Heart right ventricle (tissue), 16 donors: ENCODE data around the gene FGF7. TPM values are rescaled to one million over a fixed set of nuclear protein-coding genes. Genes with fewer than 3 reads are reported as not detected.

Experiments used
- ATAC-seq, 8 donors: fragments of 200-7000 bp; cut with Tn5 transposase; one replicate each; pipeline ENCODE4 v1.9.1; 2020; ENCODE audit warnings: mild to moderate bottlenecking in 8 of 8, moderate library complexity in 8 of 8, moderate number of reproducible peaks in 1 of 8
- DNase-seq, 2 donors: peaks; one replicate each; pipeline ENCODE4 v3.0.0-alpha.2; 2020
- H3K27ac ChIP-seq, 10 donors: fragments of 200-600 bp; sonication (generic) in 2 of 10; one replicate each; pipeline versions ENCODE4 v1.5.0 to v1.8.0; 2020 to 2022; ENCODE audit warnings: mild to moderate bottlenecking in 3 of 10
- H3K27me3 ChIP-seq, 7 donors: fragments of 200-600 bp; one replicate each; pipeline ENCODE4 v1.8.0; 2021 to 2022; ENCODE audit warnings: mild to moderate bottlenecking in 2 of 7
- H3K36me3 ChIP-seq, 9 donors: fragments of 200-600 bp; sonication (generic) in 1 of 9; one replicate each; pipeline versions ENCODE4 v1.5.0 to v1.8.0; 2020 to 2022; ENCODE audit warnings: mild to moderate bottlenecking in 2 of 9
- H3K4me1 ChIP-seq, 9 donors: fragments of 200-600 bp; sonication (generic) in 1 of 9; one replicate each; pipeline versions ENCODE4 v1.5.0 to v1.8.0; 2020 to 2022; ENCODE audit warnings: mild to moderate bottlenecking in 4 of 9
- H3K4me3 ChIP-seq, 10 donors: fragments of 200-600 bp; sonication (generic) in 2 of 10; one replicate each; pipeline versions ENCODE4 v1.5.0 to v1.8.0; 2020 to 2022; ENCODE audit warnings: mild to moderate bottlenecking in 7 of 10, moderate library complexity in 2 of 10
- H3K9me3 ChIP-seq, 11 donors: fragments of 200-600 bp in 10 of 11; sonication (generic) in 2 of 11; one replicate each; pipeline versions ENCODE4 v1.5.0 to v1.8.0; 2013 to 2022; ENCODE audit warnings: mild to moderate bottlenecking in 2 of 11, control low read depth in 1 of 11, moderate library complexity in 1 of 11
- CTCF ChIP-seq, 9 donors: fragments of 200-600 bp; sonication (generic) in 2 of 9; IDR thresholded peaks; one replicate each; pipeline versions ENCODE4 v1.5.0 to v1.8.0; 2021 to 2022; ENCODE audit warnings: antibody characterized with exemption in 9 of 9, mild to moderate bottlenecking in 5 of 9, moderate library complexity in 1 of 9
- WGBS, 2 donors: extraction: QIAGEN DNeasy Blood & Tissue Kit; methylation state at CpG; one replicate each; pipeline ENCODE4 v1.1.7; 2013; ENCODE audit warnings: inconsistent platforms in 1 of 2; 5-methylcytosine and 5-hydroxymethylcytosine counted together
- intact Hi-C, 10 donors: fragments of 100-400 bp; cut with DNase I; formaldehyde crosslinking; loops; one replicate each; pipeline versions ENCODE4 v1.11.1 to v1.14.2; 2022
- polyA plus RNA-seq, 2 donors: library from polyadenylated mRNA; stranded (reverse); fragments of 200-250 nt; gene quantifications; one replicate each; pipeline ENCODE4 v1.2.3, GENCODE V29; 2013
- total RNA-seq, 10 donors: library from RNA; stranded (reverse); fragmentation: NEBNext Ultra II Directional in 3 of 10; extraction: Animal tissue kit (Norgen Biotek cat#: 25700) in 3 of 10; gene quantifications; one replicate each; pipeline versions ENCODE4 v1.2.1 to v1.2.4, GENCODE V29; 2021 to 2023
- donor health status: Arrhythmogenic right ventricular cardiomyopathy.
- donor health status: ischemic (EF 13 %, LVEDD 7.1; RV severe dilation, severe dysfunction).
- donor health status: healthy with polysubstance abuse.
- donor health status: DM: no; HTN: yes; CAD: no.
- donor health status: DM: no; HTN: no; CAD: no.
- donor health status: ischemic (EF 25% LVEDD 6.9; RV normal size, moderate dysfunction).
- donor health status: ischemic (EF 25% LVEDD 5.7; RV mildly dilated, moderate dysfunction).
- donor health status: healthy.
- donor health status: DM: yes; HTN: yes; CAD: no.
- donor health status: Ischemic cardiomyopathy.
- donor health status: ischemic (EF 35%, LVEDD 5.7; RV mildly dilated, moderate dysfunction).
- donor health status: nonischemic (EF 11% LVEDD 7.7; RV severe dilation, severe dysfunction).
- donor health status: DM: yes; HTN: yes; CAD: no.
- donor health status: PGD.
- donor health status: ischemic (EF 29% LVEDD 5.4; RV normal size, mild dysfunction).
- donor health status: nonischemic (EF 23%, LVEDD 6.1; RV moderate dilation, normal function).

Gene FGF7
- total and polyA plus RNA-seq, 12 donors, result 9.4 to 44.2 (median 22.2) TPM

- no peaks in the 10 kb centered on the region for H3K4me1 ChIP-seq
- no peak overlapping the region for H3K27ac ChIP-seq
- TF ChIP-seq CTCF (IDR thresholded peaks at IDR 0.05), result no peak
- no peaks in the 10 kb centered on the region for H3K36me3 ChIP-seq
- 82 to 92% methylated on average over 4 of the region's 4 CpGs for WGBS, 2 donors
- peaks cover 0 to 15% (median 0%) of the 10 kb centered on the region in 11 donors for H3K9me3 ChIP-seq
- DNase-seq (no peak), ATAC-seq (no peak)
- intact Hi-C loops, result no loop called here
- no peaks in the 10 kb centered on the region for H3K27me3 ChIP-seq
- H3K4me3 ChIP-seq, result no peak overlapping the region
Observed at GRCh38 chr15:49528289-49528688, 105.2 kb downstream of the FGF7 start.

- intact Hi-C loops, result no loop called here
- Histone ChIP-seq H3K27me3 (no peaks in the 10 kb centered on the region), H3K27ac (no peak overlapping the region), H3K4me1 (no peaks in the 10 kb centered on the region), H3K4me3 (no peak overlapping the region), H3K9me3 (peaks cover 0 to 22% (median 0%) of the 10 kb centered on the region in 11 donors), H3K36me3 (no peaks in the 10 kb centered on the region)
- no peak for DNase-seq
- ATAC-seq, result no peak
- TF ChIP-seq CTCF (IDR thresholded peaks at IDR 0.05), result no peak
- WGBS, 2 donors, result 71 to 78% methylated on average over 1 of the region's 1 CpG
Observed at GRCh38 chr15:49530092-49530491, 107.0 kb downstream of the FGF7 start.

Other genes with a start within 250 kb of the FGF7 start
- gene FAM227B, start 197.6 kb downstream of the FGF7 start, total RNA-seq, result 10 to 100 TPM; 10.3 to 22.8 (median 14.6) TPM
- gene FAM227B, start 197.6 kb downstream of the FGF7 start, polyA plus RNA-seq, result 1 to 10 TPM; 5.1 to 6.6 TPM
- gene DTWD1, start 197.8 kb downstream of the FGF7 start, total RNA-seq, result 10 to 100 TPM; 14.8 to 23.2 (median 17.7) TPM
- gene DTWD1, start 197.8 kb downstream of the FGF7 start, polyA plus RNA-seq, result 10 to 100 TPM; 11.4 to 13.7 TPM